Measurements from ENCODE around the gene KIRREL3. TPM values are rescaled to one million over a fixed set of nuclear protein-coding genes. Genes with fewer than 3 reads are reported as not detected.

KIRREL3 gene
- total RNA-seq, result 0.28 and 1.5 TPM in 2 replicates

DNA sequence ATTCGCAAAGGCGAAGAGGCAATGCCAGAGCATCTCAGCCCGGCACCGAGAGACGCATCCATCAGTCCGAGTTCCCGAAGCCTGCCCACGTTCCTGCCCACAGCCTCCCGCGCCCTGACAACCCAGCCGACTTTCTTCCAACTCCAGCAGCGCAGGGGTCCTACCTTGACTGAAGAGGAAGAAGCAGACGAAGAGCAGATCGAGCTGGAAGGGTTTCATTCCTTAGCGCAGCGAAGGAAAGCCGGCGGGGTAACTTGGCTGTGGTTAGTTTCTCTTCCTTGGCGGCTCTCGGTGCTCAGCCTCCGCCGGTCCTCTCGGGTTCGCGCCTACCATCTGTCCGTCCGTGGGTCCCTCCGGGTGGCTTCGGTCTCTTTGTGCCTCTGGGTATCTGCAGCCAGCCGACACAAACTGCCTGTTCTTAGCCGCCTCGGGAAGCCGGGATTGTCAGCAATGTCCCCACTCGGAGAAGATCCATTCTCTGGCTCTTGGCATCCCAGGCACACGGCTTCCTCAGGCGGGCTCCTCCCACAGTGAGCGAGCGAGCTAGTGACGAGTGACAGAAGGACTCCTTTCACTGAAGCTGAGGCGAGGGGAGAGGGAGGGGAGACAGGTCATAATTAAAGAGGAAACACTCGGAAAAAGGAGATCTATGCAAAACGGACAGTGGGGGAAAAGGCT is at the start of gene KIRREL3:
KIRREL3 (minus strand) TSS at position 480 of the 678 bp plus-strand sequence.

Data from smooth muscle cell of bladder (primary cell).